Measurements from ENCODE around the gene ELOVL2.

Gene ELOVL2

DNA sequence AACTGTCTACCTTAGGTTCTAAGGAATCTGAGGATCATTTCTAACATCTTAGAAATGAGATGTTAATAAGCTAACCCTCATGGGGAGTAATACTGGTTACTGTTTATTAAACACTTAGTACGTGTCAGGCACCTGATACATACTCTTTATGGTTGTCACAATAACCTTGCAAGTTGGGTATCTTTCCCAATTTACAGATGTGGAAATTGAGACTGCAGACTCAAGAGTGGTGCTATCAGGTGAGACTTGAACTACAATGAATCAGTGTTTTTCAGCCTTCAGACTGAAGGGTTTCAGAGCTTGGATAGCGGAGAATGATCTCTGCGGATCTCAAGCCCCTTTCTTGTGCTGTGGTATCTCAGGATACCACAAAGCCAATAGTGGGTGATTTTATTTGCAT lies 27.0 kb downstream of the ELOVL2 start:
- TF ChIP-seq, protein P1, sequence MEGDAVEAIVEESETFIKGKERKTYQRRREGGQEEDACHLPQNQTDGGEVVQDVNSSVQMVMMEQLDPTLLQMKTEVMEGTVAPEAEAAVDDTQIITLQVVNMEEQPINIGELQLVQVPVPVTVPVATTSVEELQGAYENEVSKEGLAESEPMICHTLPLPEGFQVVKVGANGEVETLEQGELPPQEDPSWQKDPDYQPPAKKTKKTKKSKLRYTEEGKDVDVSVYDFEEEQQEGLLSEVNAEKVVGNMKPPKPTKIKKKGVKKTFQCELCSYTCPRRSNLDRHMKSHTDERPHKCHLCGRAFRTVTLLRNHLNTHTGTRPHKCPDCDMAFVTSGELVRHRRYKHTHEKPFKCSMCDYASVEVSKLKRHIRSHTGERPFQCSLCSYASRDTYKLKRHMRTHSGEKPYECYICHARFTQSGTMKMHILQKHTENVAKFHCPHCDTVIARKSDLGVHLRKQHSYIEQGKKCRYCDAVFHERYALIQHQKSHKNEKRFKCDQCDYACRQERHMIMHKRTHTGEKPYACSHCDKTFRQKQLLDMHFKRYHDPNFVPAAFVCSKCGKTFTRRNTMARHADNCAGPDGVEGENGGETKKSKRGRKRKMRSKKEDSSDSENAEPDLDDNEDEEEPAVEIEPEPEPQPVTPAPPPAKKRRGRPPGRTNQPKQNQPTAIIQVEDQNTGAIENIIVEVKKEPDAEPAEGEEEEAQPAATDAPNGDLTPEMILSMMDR (IDR thresholded peaks at IDR 0.05; ENCODE audit: extremely low read depth, insufficient read depth, missing control alignments): no peak
- in situ Hi-C loops (cut with MboI; ENCODE audit: low pct_unique_long_range_greater_than_20kb, low sequenced_read_pairs, unreplicated experiment): no loop called here

DNA sequence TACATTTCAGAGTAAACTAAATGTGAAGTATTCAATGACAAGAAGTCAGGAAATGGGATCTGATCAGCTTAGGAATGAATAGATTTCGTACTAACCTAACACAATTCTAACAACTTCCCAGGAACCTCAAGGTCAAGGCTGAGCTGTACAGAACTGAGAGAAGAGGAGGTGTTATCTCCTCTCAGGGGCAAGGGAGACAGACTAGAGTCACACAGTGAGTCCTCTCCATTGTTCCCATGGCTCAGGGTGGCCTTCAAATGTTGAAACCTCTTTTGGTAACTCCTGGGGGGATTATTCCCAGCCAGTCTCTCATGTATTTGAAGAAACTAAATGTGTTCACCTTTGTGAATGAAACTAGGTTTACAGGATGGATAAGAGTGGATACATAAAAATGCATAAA lies 27.7 kb downstream of the ELOVL2 start:
- in situ Hi-C loops (cut with MboI; ENCODE audit: low pct_unique_long_range_greater_than_20kb, low sequenced_read_pairs, unreplicated experiment): no loop called here
- DNase-seq (ENCODE audit: low spot score): no peak
- TF ChIP-seq, protein P1 (IDR thresholded peaks at IDR 0.05; ENCODE audit: extremely low read depth, insufficient read depth, missing control alignments): no peak

More for the DNA sequence above, 27.0 kb downstream of the ELOVL2 start:
- no peak for DNase-seq (ENCODE audit: low spot score)

DNA sequence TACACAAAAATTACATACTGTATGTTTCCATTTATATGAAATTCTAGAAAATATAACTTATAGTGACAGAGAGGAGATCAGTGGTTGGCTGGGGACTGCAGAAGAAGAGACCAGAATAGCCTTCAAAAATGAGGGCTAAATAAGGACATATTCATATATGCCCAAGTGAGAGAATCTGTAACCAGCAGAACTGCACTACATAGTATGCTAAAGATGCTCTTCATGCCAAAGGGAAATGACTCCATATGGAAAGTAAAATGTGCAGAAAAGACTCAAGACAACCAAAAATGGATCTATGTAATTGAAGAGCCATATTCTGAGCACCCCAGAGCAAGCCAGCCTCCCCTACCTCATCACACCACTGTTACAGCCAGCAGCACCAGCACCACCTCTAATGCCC lies 29.0 kb downstream of the ELOVL2 start:
- TF ChIP-seq, protein P1 (IDR thresholded peaks at IDR 0.05; ENCODE audit: extremely low read depth, insufficient read depth, missing control alignments): no peak
- DNase-seq (ENCODE audit: low spot score): no peak
- in situ Hi-C loops (cut with MboI; ENCODE audit: low pct_unique_long_range_greater_than_20kb, low sequenced_read_pairs, unreplicated experiment): no loop called here

DNA sequence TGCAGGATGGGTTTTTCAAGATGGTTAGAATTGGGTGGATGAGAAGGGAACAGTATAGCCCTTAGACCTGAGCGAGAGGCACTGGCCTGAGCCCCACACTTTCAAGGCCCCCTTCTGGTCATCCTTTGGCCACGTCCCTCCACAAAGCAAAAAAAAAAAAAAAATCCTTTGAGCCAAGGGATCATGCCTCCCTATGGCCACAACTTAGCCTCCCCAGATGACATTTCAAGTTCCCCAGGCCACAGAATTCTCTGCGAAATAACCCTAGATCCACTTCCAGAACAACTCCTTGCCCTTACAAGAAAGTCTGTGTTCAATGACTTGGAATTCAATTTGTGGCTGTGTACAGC lies 30.4 kb downstream of the ELOVL2 start:
- in situ Hi-C loops (cut with MboI; ENCODE audit: low pct_unique_long_range_greater_than_20kb, low sequenced_read_pairs, unreplicated experiment): no loop called here
- DNase-seq (ENCODE audit: low spot score): no peak
- TF ChIP-seq, protein P1 (IDR thresholded peaks at IDR 0.05; ENCODE audit: extremely low read depth, insufficient read depth, missing control alignments): no peak

DNA sequence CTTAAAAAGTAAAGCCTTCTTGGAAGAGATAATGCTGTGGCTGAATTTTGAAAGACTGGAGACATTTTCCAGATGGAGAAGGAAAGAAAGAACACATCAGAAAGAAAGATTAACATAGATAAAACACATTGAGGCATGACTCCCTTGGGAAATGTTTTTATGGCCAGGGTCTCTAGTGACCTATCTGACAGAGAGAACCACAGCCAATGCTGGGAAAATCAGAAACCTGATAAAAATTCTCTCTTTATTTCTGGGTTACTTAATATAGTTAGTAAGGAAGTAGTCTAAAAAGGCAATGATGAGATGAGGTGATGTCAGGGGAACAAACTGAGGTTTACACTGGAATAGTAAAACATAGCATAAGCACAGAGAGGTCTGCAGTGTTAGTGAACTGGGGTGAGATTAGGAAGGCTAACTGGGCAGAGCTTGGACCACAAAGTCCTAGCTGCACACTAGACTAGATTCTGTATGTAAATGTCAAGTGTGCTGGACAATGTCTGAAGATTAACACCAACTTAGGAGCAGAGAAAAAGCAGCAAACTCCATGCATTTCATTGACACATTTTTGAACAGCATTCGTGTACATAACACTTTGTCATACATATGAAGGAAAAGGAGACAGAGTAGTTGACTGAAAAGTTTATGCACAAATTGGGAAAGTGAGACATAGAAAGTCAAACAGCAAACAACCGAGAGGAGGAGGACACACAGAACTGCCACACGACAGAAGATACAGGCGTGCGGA lies 31.0 kb downstream of the ELOVL2 start:
- in situ Hi-C loops (cut with MboI; ENCODE audit: low pct_unique_long_range_greater_than_20kb, low sequenced_read_pairs, unreplicated experiment): no loop called here
- no peak for DNase-seq (ENCODE audit: low spot score)
- TF ChIP-seq, protein P1 (IDR thresholded peaks at IDR 0.05; ENCODE audit: extremely low read depth, insufficient read depth, missing control alignments): no peak

DNA sequence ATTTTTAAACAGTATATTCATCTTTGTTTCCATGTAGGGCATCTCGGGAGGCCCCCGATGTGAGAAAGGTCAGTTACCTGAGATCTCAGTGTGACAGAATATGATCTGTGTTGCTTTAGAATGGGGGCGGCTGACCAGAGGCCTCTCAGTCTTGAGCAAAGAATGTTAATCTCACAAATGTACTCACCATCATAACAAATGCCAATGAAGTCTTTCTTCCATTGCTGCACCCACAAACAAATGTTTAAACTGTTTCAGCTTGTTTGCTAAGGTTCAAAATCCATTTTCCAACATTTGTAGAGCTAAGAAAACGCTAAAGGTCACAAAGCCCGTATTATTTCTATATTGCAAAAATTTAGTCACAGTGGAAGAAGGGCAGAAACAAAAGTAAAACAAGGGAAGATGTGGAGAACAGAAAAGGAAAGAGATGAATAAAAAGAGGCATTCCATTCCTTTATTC lies 31.8 kb downstream of the ELOVL2 start:
- DNase-seq (ENCODE audit: low spot score): no peak
- in situ Hi-C loops (cut with MboI; ENCODE audit: low pct_unique_long_range_greater_than_20kb, low sequenced_read_pairs, unreplicated experiment): no loop called here
- TF ChIP-seq, protein P1 (IDR thresholded peaks at IDR 0.05; ENCODE audit: extremely low read depth, insufficient read depth, missing control alignments): no peak
